Measurements from ENCODE around the gene SH3GL1. TPM values are rescaled to one million over a fixed set of nuclear protein-coding genes. Genes with fewer than 3 reads are reported as not detected.
A peak's percentile ranks its signal among the peaks of the same experiment; 100 is the strongest.

Gene SH3GL1
- polyA plus RNA-seq, 1 of the 3 experiments (the other 2 are of a cell fraction): 82.8 TPM

- TF ChIP-seq CTCF (IDR thresholded peaks at IDR 0.05) (no peak), TCF12 (IDR thresholded peaks at IDR 0.05) (peak; percentile 17; the same call in 1 of the 2 replicates), FOSL2 (IDR thresholded peaks at IDR 0.05; ENCODE audit: borderline replicate concordance, low read depth) (0 out of 2 replicates have a peak, but pooled peaks have one; percentile 8)
These were observed 25.2 kb upstream of the SH3GL1 start (continued) for GRCh38 chr19:4425537-4425936.

GRCh38 chr19:4423416-4424126, 23.2 kb upstream of the SH3GL1 start:
- Histone ChIP-seq H3K27ac (ENCODE audit: low read depth in 2 of 2, low read length in 1 of 2) (no peak overlapping the region), H3K9me3 (no peaks in the 10 kb centered on the region), H3K9me2 (no peaks in the 10 kb centered on the region), H3K27me3 (ENCODE audit: insufficient read depth) (no peaks in the 10 kb centered on the region), H3K4me2 (no peak overlapping the region), H4K20me1 (ENCODE audit: insufficient read depth) (no peaks in the 10 kb centered on the region), H3K4me1 (ENCODE audit: control insufficient read depth in 1 of 2, insufficient read depth in 2 of 2, low read depth in 1 of 2, low read length in 1 of 2) (no peaks in the 10 kb centered on the region), H2AFZ (ENCODE audit: low read depth) (no peak overlapping the region), H3K9ac (no peak overlapping the region), H3F3A (replicated peaks; ENCODE audit: insufficient read depth) (peaks cover 4% of the 10 kb centered on the region), H3K36me3 (replicated peaks in 1 of 2; ENCODE audit: control insufficient read depth in 1 of 2, insufficient read depth in 2 of 2, low read length in 1 of 2) (peaks cover 4 to 5% of the 10 kb centered on the region in 2 experiments), H3K79me2 (ENCODE audit: insufficient read depth) (peaks cover 11% of the 10 kb centered on the region), H3K4me3 (ENCODE audit: low read depth in 2 of 2, low read length in 1 of 2) (no peak overlapping the region)
- ChIA-PET CTCF (interaction anchor here (0.5 to 2.4 kb wide), 3 partner anchors 23 to 156 kb away, joined by 3 to 10 read pairs (median 3); partner anchors contain the start of gene SH3GL1), POLR2A (no interaction called here)
- TF ChIP-seq FOXM1 (IDR thresholded peaks at IDR 0.05; ENCODE audit: low read depth) (no peak), JUND (IDR thresholded peaks at IDR 0.05) (no peak), TAF1 (IDR thresholded peaks at IDR 0.05; ENCODE audit: borderline replicate concordance, low read depth, low read length) (no peak), RXRA (IDR thresholded peaks at IDR 0.05; ENCODE audit: borderline replicate concordance, low read depth) (no peak), MXI1 (IDR thresholded peaks at IDR 0.05; ENCODE audit: low read depth, low read length) (no peak), RCOR1 (IDR thresholded peaks at IDR 0.05; ENCODE audit: low read length) (no peak), EP300 (IDR thresholded peaks at IDR 0.05; ENCODE audit: borderline replicate concordance in 1 of 2, low read depth in 1 of 2, low read length in 1 of 2) (no peak), USF2 (IDR thresholded peaks at IDR 0.05; ENCODE audit: borderline replicate concordance, low read depth, low read length) (no peak), RFX5 (IDR thresholded peaks at IDR 0.05; ENCODE audit: low read length) (no peak), TEAD4 (IDR thresholded peaks at IDR 0.05; ENCODE audit: borderline replicate concordance, insufficient read depth) (no peak), FOXJ3 (CRISPR knock-in tag; IDR thresholded peaks at IDR 0.05) (no peak), SIN3A (IDR thresholded peaks at IDR 0.05; ENCODE audit: borderline replicate concordance, low read depth, low read length) (no peak), POLR2AphosphoS5 (IDR thresholded peaks at IDR 0.05; ENCODE audit: low read depth, low read length) (no peak)
- TF ChIP-seq, protein P1, sequence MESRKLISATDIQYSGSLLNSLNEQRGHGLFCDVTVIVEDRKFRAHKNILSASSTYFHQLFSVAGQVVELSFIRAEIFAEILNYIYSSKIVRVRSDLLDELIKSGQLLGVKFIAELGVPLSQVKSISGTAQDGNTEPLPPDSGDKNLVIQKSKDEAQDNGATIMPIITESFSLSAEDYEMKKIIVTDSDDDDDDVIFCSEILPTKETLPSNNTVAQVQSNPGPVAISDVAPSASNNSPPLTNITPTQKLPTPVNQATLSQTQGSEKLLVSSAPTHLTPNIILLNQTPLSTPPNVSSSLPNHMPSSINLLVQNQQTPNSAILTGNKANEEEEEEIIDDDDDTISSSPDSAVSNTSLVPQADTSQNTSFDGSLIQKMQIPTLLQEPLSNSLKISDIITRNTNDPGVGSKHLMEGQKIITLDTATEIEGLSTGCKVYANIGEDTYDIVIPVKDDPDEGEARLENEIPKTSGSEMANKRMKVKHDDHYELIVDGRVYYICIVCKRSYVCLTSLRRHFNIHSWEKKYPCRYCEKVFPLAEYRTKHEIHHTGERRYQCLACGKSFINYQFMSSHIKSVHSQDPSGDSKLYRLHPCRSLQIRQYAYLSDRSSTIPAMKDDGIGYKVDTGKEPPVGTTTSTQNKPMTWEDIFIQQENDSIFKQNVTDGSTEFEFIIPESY (IDR thresholded peaks at IDR 0.05; ENCODE audit: borderline replicate concordance, low read depth): no peak
- TF ChIP-seq, protein P2, sequence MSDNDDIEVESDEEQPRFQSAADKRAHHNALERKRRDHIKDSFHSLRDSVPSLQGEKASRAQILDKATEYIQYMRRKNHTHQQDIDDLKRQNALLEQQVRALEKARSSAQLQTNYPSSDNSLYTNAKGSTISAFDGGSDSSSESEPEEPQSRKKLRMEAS (IDR thresholded peaks at IDR 0.05; ENCODE audit: low read depth): no peak
- TF ChIP-seq, protein P3, sequence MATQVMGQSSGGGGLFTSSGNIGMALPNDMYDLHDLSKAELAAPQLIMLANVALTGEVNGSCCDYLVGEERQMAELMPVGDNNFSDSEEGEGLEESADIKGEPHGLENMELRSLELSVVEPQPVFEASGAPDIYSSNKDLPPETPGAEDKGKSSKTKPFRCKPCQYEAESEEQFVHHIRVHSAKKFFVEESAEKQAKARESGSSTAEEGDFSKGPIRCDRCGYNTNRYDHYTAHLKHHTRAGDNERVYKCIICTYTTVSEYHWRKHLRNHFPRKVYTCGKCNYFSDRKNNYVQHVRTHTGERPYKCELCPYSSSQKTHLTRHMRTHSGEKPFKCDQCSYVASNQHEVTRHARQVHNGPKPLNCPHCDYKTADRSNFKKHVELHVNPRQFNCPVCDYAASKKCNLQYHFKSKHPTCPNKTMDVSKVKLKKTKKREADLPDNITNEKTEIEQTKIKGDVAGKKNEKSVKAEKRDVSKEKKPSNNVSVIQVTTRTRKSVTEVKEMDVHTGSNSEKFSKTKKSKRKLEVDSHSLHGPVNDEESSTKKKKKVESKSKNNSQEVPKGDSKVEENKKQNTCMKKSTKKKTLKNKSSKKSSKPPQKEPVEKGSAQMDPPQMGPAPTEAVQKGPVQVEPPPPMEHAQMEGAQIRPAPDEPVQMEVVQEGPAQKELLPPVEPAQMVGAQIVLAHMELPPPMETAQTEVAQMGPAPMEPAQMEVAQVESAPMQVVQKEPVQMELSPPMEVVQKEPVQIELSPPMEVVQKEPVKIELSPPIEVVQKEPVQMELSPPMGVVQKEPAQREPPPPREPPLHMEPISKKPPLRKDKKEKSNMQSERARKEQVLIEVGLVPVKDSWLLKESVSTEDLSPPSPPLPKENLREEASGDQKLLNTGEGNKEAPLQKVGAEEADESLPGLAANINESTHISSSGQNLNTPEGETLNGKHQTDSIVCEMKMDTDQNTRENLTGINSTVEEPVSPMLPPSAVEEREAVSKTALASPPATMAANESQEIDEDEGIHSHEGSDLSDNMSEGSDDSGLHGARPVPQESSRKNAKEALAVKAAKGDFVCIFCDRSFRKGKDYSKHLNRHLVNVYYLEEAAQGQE (IDR thresholded peaks at IDR 0.05; ENCODE audit: low read depth, low read length): no peak
- WGBS (ENCODE audit: low lambda C conversion rate): 89% methylated on average over 15 of the region's 16 CpGs
- no peak for DNase-seq
